KMS-11 (cell line): ENCODE measurements around the gene TSPAN5.

Experiments
- H2AFZ ChIP-seq: fragments of 200-600 bp; sonication (generic); 2 replicates; pipeline ENCODE4 v1.6.1; 2016; ENCODE audit warnings: antibody characterized with exemption, mixed run types, low read depth
- H3K27ac ChIP-seq: fragments of 200-600 bp; sonication (generic); 2 replicates; pipeline ENCODE4 v1.6.1; 2016; ENCODE audit warnings: mild to moderate bottlenecking, mixed run types
- H3K27me3 ChIP-seq: fragments of 200-600 bp; sonication (generic); 2 replicates; pipeline ENCODE4 v1.6.1; 2017; ENCODE audit warnings: mild to moderate bottlenecking, low read depth, mixed run types, moderate library complexity; ENCODE audit not compliant: insufficient read depth
- H3K36me3 ChIP-seq: fragments of 200-600 bp; sonication (generic); 2 replicates; pipeline ENCODE4 v1.6.1; 2017; ENCODE audit warnings: mild to moderate bottlenecking, mixed run types; ENCODE audit not compliant: insufficient read depth
- H3K4me1 ChIP-seq: fragments of 200-600 bp; sonication (generic); 2 replicates; pipeline ENCODE4 v1.6.1; 2016; ENCODE audit warnings: mild to moderate bottlenecking, low read depth, mixed run types; ENCODE audit not compliant: poor library complexity, severe bottlenecking
- H3K4me2 ChIP-seq: fragments of 200-600 bp; sonication (generic); 2 replicates; pipeline ENCODE4 v1.7.0; 2016; ENCODE audit warnings: mild to moderate bottlenecking, mixed run types
- H3K4me3 ChIP-seq: fragments of 200-600 bp; sonication (generic); IDR thresholded peaks from 2 replicates; pipeline ENCODE4 v1.6.1; 2017; ENCODE audit warnings: low read depth, low read length, mixed read lengths; ENCODE audit not compliant: insufficient read depth
- H3K79me2 ChIP-seq: fragments of 200-600 bp; sonication (generic); 2 replicates; pipeline ENCODE4 v1.6.1; 2016; ENCODE audit warnings: low read depth, mixed run types; ENCODE audit not compliant: insufficient read depth
- H3K9ac ChIP-seq: fragments of 200-600 bp; sonication (generic); 2 replicates; pipeline ENCODE4 v1.6.1; 2016; ENCODE audit warnings: mild to moderate bottlenecking, mixed run types
- H4K20me1 ChIP-seq: fragments of 200-600 bp; sonication (generic); 2 replicates; pipeline ENCODE4 v1.6.1; 2016; ENCODE audit warnings: mild to moderate bottlenecking, mixed run types; ENCODE audit not compliant: insufficient read depth
- TF ChIP-seq, protein P1 (sequence below): fragments of 200-600 bp; sonication (generic); conservative IDR thresholded peaks from 2 replicates; pipeline ENCODE4 v1.6.1; 2017; ENCODE audit warnings: low read depth, mild to moderate bottlenecking, antibody characterized with exemption, low read length, moderate library complexity, mixed read lengths

The TSPAN5 gene

DNA sequence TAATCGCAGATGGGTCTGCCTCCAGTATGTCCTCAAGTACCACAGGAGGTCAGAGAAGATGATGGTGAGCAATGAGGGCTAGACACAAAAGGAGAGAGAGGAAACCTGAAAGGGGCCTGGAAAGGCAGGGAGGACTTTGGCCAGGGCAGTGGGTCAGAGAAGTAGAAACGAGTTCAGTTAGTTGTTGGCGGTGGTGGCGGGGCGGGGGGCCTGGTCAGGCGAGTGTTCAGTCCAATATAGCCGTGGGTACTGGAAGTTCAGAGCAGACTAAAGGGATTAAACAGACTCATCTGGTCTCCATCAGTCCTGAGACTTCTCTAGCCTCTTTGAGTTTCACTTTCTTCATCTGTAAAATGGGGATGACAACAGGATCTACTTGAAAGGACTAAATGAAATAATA, 90.8 kb downstream of the TSPAN5 start:
- Histone ChIP-seq H3K4me3 (no peak overlapping the region), H3K9ac (no peak overlapping the region), H3K4me1 (peaks cover 11% of the 10 kb centered on the region), H2AFZ (no peak overlapping the region), H4K20me1 (no peaks in the 10 kb centered on the region), H3K27me3 (no peaks in the 10 kb centered on the region), H3K79me2 (no peaks in the 10 kb centered on the region), H3K27ac (no peak overlapping the region), H3K4me2 (no peak overlapping the region), H3K36me3 (no peaks in the 10 kb centered on the region)
- TF ChIP-seq, protein P1, sequence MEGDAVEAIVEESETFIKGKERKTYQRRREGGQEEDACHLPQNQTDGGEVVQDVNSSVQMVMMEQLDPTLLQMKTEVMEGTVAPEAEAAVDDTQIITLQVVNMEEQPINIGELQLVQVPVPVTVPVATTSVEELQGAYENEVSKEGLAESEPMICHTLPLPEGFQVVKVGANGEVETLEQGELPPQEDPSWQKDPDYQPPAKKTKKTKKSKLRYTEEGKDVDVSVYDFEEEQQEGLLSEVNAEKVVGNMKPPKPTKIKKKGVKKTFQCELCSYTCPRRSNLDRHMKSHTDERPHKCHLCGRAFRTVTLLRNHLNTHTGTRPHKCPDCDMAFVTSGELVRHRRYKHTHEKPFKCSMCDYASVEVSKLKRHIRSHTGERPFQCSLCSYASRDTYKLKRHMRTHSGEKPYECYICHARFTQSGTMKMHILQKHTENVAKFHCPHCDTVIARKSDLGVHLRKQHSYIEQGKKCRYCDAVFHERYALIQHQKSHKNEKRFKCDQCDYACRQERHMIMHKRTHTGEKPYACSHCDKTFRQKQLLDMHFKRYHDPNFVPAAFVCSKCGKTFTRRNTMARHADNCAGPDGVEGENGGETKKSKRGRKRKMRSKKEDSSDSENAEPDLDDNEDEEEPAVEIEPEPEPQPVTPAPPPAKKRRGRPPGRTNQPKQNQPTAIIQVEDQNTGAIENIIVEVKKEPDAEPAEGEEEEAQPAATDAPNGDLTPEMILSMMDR, result no peak

DNA sequence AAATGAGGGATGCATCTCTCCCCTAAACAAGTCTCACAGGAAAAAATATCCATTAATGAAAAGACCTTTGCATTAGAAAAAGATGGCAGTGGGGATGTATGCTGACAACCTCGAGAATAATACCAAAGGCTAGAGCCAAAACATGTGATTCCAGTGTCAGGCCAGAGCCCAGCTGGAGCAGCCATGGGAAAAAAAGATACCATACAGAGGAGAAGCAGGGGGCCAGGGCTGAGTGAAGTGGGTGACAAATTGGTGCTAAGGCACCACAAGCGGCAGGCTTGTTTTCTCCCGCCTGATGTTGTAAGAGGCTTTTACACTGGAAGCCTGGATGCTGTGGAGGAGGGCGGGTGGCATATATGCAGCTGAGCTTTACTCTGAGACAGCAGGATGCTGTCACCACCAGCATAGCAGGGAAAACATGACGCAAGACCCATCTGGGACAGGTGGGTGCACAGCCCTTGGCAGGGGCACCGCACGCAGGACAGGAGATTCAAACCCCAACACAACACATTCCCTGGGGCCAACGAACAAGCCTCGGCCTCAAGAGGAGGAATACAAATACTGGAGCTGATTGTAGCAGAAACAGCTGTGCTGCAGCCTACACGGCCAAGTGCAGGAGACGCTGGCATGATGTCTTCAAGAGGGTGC, 91.9 kb downstream of the TSPAN5 start:
- Histone ChIP-seq H3K4me1 (peaks cover 11% of the 10 kb centered on the region), H3K36me3 (no peaks in the 10 kb centered on the region), H3K4me2 (no peak overlapping the region), H2AFZ (no peak overlapping the region), H3K79me2 (no peaks in the 10 kb centered on the region), H4K20me1 (no peaks in the 10 kb centered on the region), H3K4me3 (no peak overlapping the region), H3K9ac (no peak overlapping the region), H3K27me3 (no peaks in the 10 kb centered on the region), H3K27ac (no peak overlapping the region)
- TF ChIP-seq, protein P1, result no peak

DNA sequence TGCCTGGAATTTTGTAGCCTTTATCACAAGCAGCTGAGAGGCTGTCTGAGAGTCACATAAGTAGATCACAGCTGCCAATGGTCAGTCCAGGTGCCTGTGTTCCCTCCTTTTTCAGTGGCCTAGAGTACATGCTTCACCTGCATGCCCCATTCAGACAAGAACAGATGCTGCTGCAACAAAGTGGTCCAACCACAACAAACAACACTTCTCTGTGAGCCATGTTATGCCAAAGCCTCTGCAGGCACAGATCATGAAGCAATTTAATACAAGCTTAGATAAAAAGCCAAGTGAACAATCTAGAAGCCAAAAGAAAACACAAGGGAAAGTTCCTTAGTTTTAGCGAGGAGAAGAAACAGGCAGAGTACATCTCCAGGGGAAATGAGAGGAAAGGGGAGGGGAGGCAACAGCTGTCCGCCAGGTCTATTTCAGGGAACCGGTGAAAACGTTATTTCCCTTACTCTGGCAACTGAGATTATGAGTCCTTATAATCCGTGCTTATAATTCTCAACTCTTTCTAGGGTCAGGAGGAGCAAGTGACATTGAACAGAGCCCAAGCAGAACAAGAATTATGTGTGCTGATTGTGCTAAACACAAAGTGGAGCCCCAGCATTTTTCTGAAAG, 92.6 kb downstream of the TSPAN5 start:
- Histone ChIP-seq H4K20me1 (no peaks in the 10 kb centered on the region), H3K4me2 (no peak overlapping the region), H3K27me3 (no peaks in the 10 kb centered on the region), H3K9ac (no peak overlapping the region), H3K27ac (no peak overlapping the region), H3K4me1 (peaks cover 12% of the 10 kb centered on the region), H3K79me2 (no peaks in the 10 kb centered on the region), H3K4me3 (no peak overlapping the region), H3K36me3 (no peaks in the 10 kb centered on the region), H2AFZ (no peak overlapping the region)
- TF ChIP-seq, protein P1, result no peak

DNA sequence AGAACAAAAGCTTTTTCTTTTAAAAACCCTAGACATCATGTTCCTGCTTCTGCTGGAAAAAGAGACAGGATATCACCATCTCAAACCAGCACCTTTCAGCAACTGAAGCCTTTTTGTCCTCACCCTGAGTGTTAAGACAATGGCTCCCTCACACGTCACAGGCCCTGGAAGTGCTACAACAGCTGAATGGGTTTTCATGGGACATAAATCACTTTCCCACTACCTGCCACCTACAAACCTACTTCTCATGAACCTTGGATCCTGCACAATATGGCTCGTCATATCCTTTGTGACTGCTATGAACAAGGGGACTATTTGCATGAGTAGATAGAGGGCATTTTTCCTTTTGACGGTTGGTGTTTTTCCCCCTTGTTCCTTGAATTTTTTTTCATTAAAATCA, 93.6 kb downstream of the TSPAN5 start:
- Histone ChIP-seq H2AFZ (no peak overlapping the region), H3K27ac (no peak overlapping the region), H3K36me3 (no peaks in the 10 kb centered on the region), H3K9ac (no peak overlapping the region), H3K4me2 (no peak overlapping the region), H3K79me2 (no peaks in the 10 kb centered on the region), H3K4me1 (peaks cover 21% of the 10 kb centered on the region), H3K27me3 (no peaks in the 10 kb centered on the region), H4K20me1 (no peaks in the 10 kb centered on the region), H3K4me3 (no peak overlapping the region)
- TF ChIP-seq, protein P1, result no peak
